Right lobe of liver (tissue), 4 donors: ENCODE results near the gene SOX15.

Experiments used
- POLR2A ChIP-seq: fragments of 450-650 bp; IDR thresholded peaks from one replicate; pipeline ENCODE4 v1.6.1; 2017; ENCODE audit warnings: antibody characterized with exemption, mild to moderate bottlenecking
- TF ChIP-seq, protein P1 (sequence below), 4 donors: fragments of 200-600 bp in 3 of 4; fragments of 450-650 bp in 1 of 4; IDR thresholded peaks; one replicate each; pipeline versions ENCODE4 v1.5.1 to v1.8.0; 2016 to 2022; ENCODE audit warnings: antibody characterized with exemption in 4 of 4, mild to moderate bottlenecking in 2 of 4
- donor health status: DM: no; HTN: no; CAD: no.
- donor health status: DM: no; HTN: no; CAD: no.
- donor health status: DM: no; HTN: yes; CAD: no.

DNA sequence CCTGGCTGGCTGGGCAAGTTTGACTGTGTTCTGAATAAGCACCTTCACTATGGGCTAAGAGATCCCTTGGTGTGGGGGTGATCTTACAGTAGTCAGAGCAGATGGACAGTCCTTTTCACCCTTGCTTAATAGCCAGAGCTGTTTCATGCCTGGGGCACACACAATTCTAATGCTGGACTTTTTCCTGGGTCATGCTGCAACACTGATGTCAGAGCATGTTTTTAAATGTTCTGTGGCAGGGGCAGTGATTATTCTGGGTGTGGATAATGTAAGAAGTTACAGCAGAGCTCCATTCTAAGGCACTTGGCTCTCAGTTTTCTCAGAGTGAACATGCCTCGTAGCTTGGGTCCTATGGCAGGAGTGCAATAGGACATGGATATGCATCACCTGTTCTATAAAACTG, 14.4 kb downstream of the SOX15 start:
- TF ChIP-seq, protein P1, sequence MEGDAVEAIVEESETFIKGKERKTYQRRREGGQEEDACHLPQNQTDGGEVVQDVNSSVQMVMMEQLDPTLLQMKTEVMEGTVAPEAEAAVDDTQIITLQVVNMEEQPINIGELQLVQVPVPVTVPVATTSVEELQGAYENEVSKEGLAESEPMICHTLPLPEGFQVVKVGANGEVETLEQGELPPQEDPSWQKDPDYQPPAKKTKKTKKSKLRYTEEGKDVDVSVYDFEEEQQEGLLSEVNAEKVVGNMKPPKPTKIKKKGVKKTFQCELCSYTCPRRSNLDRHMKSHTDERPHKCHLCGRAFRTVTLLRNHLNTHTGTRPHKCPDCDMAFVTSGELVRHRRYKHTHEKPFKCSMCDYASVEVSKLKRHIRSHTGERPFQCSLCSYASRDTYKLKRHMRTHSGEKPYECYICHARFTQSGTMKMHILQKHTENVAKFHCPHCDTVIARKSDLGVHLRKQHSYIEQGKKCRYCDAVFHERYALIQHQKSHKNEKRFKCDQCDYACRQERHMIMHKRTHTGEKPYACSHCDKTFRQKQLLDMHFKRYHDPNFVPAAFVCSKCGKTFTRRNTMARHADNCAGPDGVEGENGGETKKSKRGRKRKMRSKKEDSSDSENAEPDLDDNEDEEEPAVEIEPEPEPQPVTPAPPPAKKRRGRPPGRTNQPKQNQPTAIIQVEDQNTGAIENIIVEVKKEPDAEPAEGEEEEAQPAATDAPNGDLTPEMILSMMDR (IDR thresholded peaks at IDR 0.05), result no peak
- peak; percentile 8 for TF ChIP-seq POLR2A
